HG03469 (cell line): Measurements from ENCODE around the gene WASF1.
"Not testable (repeated sequence)": the region's sequence is repeated elsewhere in the genome, so short reads cannot be mapped to it uniquely, and the experiment has no call there.

Experiments used
- ATAC-seq: cut with Tn5 transposase; IDR thresholded peaks from one replicate; pipeline ENCODE4 v1.9.1; 2021; ENCODE audit warnings: mild to moderate bottlenecking, moderate library complexity, moderate number of reproducible peaks; ENCODE audit not compliant: unreplicated experiment

Gene WASF1

GRCh38 chr6:110095101-110095500, 84.4 kb downstream of the WASF1 start:
- no peak for ATAC-seq

GRCh38 chr6:110093981-110094380, 85.5 kb downstream of the WASF1 start:
- no peak for ATAC-seq

GRCh38 chr6:110090876-110091275, 88.6 kb downstream of the WASF1 start:
- ATAC-seq: no peak

GRCh38 chr6:110089323-110089722, 90.1 kb downstream of the WASF1 start:
- ATAC-seq: no peak

- ATAC-seq: no peak
Measured at GRCh38 chr6:110085285-110085684, 94.2 kb downstream of the WASF1 start.

GRCh38 chr6:110083875-110084585, 95.4 kb downstream of the WASF1 start:
- no peak for ATAC-seq

GRCh38 chr6:110075406-110075805, 104.1 kb downstream of the WASF1 start:
- ATAC-seq: no peak

GRCh38 chr6:110073474-110073873, 106.0 kb downstream of the WASF1 start:
- ATAC-seq: not testable (repeated sequence)

GRCh38 chr6:110068592-110068967, 110.9 kb downstream of the WASF1 start:
- ATAC-seq: no peak

- no peak for ATAC-seq
Measured at GRCh38 chr6:110067837-110068591, 111.5 kb downstream of the WASF1 start.

GRCh38 chr6:110064744-110065524, 114.5 kb downstream of the WASF1 start:
- ATAC-seq: no peak

- peak; percentile 60 for ATAC-seq
Measured at GRCh38 chr6:110063594-110064263, 115.7 kb downstream of the WASF1 start.

GRCh38 chr6:110055387-110055735, 124.1 kb downstream of the WASF1 start:
- ATAC-seq: no peak

- no peak for ATAC-seq
Measured at GRCh38 chr6:110054664-110055386, 124.6 kb downstream of the WASF1 start.

GRCh38 chr6:110053395-110054240, 125.9 kb downstream of the WASF1 start:
- ATAC-seq: no peak

- ATAC-seq: no peak
Measured at GRCh38 chr6:110050440-110050813, 129.0 kb downstream of the WASF1 start.
